Measurements from ENCODE around the gene ITPR1.

Gene ITPR1

GRCh38 chr3:4765212-4765611, 272.1 kb downstream of the ITPR1 start:
- no peak for DNase-seq

- DNase-seq = no peak
Measured at GRCh38 chr3:4766263-4766662, 273.1 kb downstream of the ITPR1 start.

- DNase-seq = no peak
Measured at GRCh38 chr3:4766716-4767499, 273.8 kb downstream of the ITPR1 start.

- no peak for DNase-seq
Measured at GRCh38 chr3:4768021-4768420, 274.9 kb downstream of the ITPR1 start.

- DNase-seq = no peak
Measured at GRCh38 chr3:4768521-4768920, 275.4 kb downstream of the ITPR1 start.

GRCh38 chr3:4770561-4770960, 277.4 kb downstream of the ITPR1 start:
- DNase-seq = no peak

GRCh38 chr3:4771243-4771642, 278.1 kb downstream of the ITPR1 start:
- DNase-seq = no peak

GRCh38 chr3:4772171-4772804, 279.1 kb downstream of the ITPR1 start:
- DNase-seq = no peak

- no peak for DNase-seq
Measured at GRCh38 chr3:4772858-4773257, 279.7 kb downstream of the ITPR1 start.

- DNase-seq = no peak
Measured at GRCh38 chr3:4773583-4773982, 280.4 kb downstream of the ITPR1 start.

- no peak for DNase-seq
Measured at GRCh38 chr3:4774531-4774930, 281.4 kb downstream of the ITPR1 start.

GRCh38 chr3:4776399-4776979, 283.3 kb downstream of the ITPR1 start:
- DNase-seq = no peak

- no peak for DNase-seq
Measured at GRCh38 chr3:4776980-4777581, 283.9 kb downstream of the ITPR1 start.

GRCh38 chr3:4778119-4778518, 285.0 kb downstream of the ITPR1 start:
- no peak for DNase-seq

- no peak for DNase-seq
Measured at GRCh38 chr3:4778740-4779139, 285.6 kb downstream of the ITPR1 start.

- no peak for DNase-seq
Measured at GRCh38 chr3:4780545-4780957, 287.4 kb downstream of the ITPR1 start.

- no peak for DNase-seq
Measured at GRCh38 chr3:4782095-4782494, 288.9 kb downstream of the ITPR1 start.

- no peak for DNase-seq
Measured at GRCh38 chr3:4785551-4785950, 292.4 kb downstream of the ITPR1 start.

GRCh38 chr3:4786431-4786830, 293.3 kb downstream of the ITPR1 start:
- no peak for DNase-seq

GRCh38 chr3:4791358-4791757, 298.2 kb downstream of the ITPR1 start:
- no peak for DNase-seq

- no peak for DNase-seq
Measured at GRCh38 chr3:4793311-4793710, 300.2 kb downstream of the ITPR1 start.

GRCh38 chr3:4794331-4794730, 301.2 kb downstream of the ITPR1 start:
- DNase-seq = no peak

- DNase-seq = no peak
Measured at GRCh38 chr3:4794798-4795197, 301.6 kb downstream of the ITPR1 start.

- DNase-seq = no peak
Measured at GRCh38 chr3:4795905-4796304, 302.8 kb downstream of the ITPR1 start.
